Measurements from ENCODE around the gene TASP1. TPM values are rescaled to one million over a fixed set of nuclear protein-coding genes. Genes with fewer than 3 reads are reported as not detected.
"Not testable (repeated sequence)": the region's sequence is repeated elsewhere in the genome, so short reads cannot be mapped to it uniquely, and the experiment has no call there.

The TASP1 gene
- total RNA-seq, 1 donor from 2014 or later, result 14.3 TPM

DNA sequence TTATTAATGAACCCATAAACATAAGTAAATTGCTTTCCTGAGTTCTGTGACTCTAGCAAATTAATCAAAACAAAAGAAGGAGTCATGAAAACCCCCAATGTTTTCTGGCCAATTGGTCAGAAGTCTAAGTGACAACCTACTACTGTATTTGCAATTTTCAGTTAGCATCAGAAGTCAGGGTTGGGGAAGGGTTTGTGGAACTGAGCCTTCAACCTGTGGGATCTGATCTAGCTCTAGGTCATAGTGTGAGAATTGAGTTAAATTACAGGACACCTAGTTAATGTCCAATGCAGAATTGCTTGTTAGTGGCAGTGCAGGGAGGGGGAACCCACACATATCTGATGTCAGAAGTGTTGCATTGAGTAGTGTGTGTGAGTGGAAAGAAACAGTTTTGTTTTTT is 275.3 kb downstream of the TASP1 start:
- H3K27ac ChIP-seq, result no peak overlapping the region
- H3K36me3 ChIP-seq, result no peaks in the 10 kb centered on the region
- no peaks in the 10 kb centered on the region for H3K9me3 ChIP-seq
- H3K27me3 ChIP-seq (ENCODE audit: low read depth), result no peaks in the 10 kb centered on the region
- intact Hi-C loops (cut with DNase I), result no loop called here
- TF ChIP-seq, protein P1, sequence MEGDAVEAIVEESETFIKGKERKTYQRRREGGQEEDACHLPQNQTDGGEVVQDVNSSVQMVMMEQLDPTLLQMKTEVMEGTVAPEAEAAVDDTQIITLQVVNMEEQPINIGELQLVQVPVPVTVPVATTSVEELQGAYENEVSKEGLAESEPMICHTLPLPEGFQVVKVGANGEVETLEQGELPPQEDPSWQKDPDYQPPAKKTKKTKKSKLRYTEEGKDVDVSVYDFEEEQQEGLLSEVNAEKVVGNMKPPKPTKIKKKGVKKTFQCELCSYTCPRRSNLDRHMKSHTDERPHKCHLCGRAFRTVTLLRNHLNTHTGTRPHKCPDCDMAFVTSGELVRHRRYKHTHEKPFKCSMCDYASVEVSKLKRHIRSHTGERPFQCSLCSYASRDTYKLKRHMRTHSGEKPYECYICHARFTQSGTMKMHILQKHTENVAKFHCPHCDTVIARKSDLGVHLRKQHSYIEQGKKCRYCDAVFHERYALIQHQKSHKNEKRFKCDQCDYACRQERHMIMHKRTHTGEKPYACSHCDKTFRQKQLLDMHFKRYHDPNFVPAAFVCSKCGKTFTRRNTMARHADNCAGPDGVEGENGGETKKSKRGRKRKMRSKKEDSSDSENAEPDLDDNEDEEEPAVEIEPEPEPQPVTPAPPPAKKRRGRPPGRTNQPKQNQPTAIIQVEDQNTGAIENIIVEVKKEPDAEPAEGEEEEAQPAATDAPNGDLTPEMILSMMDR (IDR thresholded peaks at IDR 0.05), result no peak
- H3K4me3 ChIP-seq, result no peak overlapping the region
- DNase-seq (no peak), ATAC-seq (no peak)
- H3K4me1 ChIP-seq, result no peaks in the 10 kb centered on the region

DNA sequence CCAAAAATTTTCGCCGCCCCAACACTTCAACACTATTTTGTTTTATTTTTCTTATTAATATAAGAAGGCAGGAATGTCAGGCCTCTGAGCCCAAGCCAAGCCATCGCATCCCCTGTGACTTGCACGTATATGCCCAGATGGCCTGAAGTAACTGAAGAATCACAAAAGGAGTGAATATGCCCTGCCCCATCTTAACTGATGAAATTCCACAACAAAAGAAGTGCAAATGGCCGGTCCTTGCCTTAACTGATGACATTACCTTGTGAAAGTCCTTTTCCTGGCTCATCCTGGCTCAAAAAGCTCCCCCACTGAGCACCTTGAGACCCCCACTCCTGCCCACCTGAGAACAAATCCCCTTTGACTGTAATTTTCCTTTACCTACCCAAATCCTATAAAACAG is 276.6 kb downstream of the TASP1 start:
- H3K27me3 ChIP-seq (ENCODE audit: low read depth); H3K4me3 ChIP-seq; H3K36me3 ChIP-seq; H3K27ac ChIP-seq; H3K4me1 ChIP-seq; intact Hi-C loops (cut with DNase I); H3K9me3 ChIP-seq; DNase-seq; ATAC-seq: not testable (repeated sequence)

DNA sequence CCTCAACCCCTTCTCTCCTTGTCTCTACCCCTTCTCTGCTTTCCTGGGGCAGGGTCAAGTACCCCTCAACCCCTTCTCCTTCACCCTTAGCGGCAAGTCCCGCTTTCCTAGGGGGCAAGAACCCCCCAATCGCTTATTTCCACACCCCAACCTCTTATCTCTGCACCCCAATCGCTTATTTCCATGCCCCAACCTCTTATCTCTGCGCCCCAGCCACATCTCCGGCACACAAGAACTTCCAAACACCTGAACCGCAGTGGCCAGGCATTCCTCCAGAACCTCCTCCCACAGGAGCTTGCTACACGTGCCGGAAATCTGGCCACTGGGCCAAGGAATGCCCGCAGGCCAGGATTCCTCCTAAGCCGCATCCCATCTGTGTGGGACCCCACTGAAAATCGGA is 279.8 kb downstream of the TASP1 start:
- H3K27me3 ChIP-seq (ENCODE audit: low read depth); intact Hi-C loops (cut with DNase I); H3K4me1 ChIP-seq; H3K27ac ChIP-seq; H3K36me3 ChIP-seq; H3K9me3 ChIP-seq; H3K4me3 ChIP-seq; ATAC-seq; DNase-seq: not testable (repeated sequence)

DNA sequence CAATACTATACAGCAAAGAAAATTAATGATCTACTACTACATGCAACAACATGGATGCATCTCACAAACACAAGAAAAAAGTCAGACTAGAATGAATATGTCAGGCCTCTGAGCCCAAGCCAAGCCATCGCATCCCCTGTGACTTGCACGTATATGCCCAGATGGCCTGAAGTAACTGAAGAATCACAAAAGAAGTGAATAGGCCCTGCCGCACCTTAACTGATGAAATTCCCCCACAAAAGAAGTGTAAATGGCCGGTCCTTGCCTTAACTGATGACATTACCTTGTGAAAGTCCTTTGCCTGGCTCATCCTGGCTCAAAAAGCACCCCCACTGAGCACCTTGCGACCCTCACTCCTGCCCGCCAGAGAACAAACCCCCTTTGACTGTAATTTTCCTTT is 280.9 kb downstream of the TASP1 start:
- intact Hi-C loops (cut with DNase I), result not testable (repeated sequence)

DNA sequence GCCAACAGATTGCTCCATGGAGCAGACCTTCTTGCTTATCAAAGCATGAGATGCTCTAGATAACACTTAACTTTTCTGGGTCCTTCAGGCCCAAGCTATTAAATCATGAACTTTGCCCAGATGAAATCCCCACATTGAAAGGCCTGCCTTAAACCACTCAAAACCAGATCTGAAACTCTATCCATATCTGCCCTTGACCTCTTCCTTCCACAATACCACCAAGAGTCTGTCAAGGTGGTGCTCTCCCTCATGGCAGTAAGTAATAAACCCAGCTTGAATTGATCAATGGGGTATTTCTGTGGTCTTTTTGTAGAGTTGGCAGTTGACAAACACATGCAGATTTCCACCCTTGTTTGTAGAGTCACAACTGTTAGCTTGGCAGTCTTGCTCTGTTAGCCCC is 282.1 kb downstream of the TASP1 start:
- ATAC-seq (no peak), DNase-seq (no peak)
- intact Hi-C loops (cut with DNase I), result no loop called here
- H3K36me3 ChIP-seq, result no peaks in the 10 kb centered on the region
- H3K27me3 ChIP-seq (ENCODE audit: low read depth), result no peaks in the 10 kb centered on the region
- TF ChIP-seq, protein P1 (IDR thresholded peaks at IDR 0.05), result no peak
- no peaks in the 10 kb centered on the region for H3K4me1 ChIP-seq
- no peak overlapping the region for H3K27ac ChIP-seq
- no peak overlapping the region for H3K4me3 ChIP-seq
- H3K9me3 ChIP-seq, result no peaks in the 10 kb centered on the region

More for the DNA sequence above, 280.9 kb downstream of the TASP1 start:
- H3K4me3 ChIP-seq; H3K9me3 ChIP-seq; H3K4me1 ChIP-seq; H3K36me3 ChIP-seq; H3K27me3 ChIP-seq (ENCODE audit: low read depth); DNase-seq; H3K27ac ChIP-seq; ATAC-seq: not testable (repeated sequence)

DNA sequence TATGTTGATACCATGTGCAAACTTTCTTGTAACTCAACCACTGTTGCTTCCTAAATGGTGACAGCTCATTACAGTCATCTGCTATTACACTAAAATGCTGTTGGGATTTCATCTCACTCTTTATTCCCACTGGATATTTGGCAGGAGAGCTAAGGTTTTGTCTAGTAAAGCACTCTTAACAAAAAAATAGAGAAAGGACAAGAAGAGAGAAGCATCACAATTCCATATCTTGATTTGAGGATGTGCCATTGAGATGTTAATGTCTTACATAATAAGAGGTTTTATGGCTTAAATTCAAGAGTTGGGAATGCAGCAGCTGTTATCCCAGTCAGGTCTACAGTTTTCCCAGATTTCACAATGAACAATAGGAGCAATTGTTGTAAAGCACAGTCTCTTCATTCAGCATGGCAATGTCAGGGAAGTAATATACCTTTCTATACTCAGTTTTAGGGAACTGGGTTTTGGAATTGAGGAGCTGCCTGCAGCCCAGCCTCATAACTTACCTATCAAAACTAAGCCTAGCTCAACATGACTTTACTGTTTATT is 282.7 kb downstream of the TASP1 start:
- no peak overlapping the region for H3K4me3 ChIP-seq
- H3K27ac ChIP-seq, result no peak overlapping the region
- intact Hi-C loops (cut with DNase I), result no loop called here
- H3K27me3 ChIP-seq (ENCODE audit: low read depth), result no peaks in the 10 kb centered on the region
- no peaks in the 10 kb centered on the region for H3K4me1 ChIP-seq
- ATAC-seq, result no peak
- no peaks in the 10 kb centered on the region for H3K9me3 ChIP-seq
- TF ChIP-seq, protein P1 (IDR thresholded peaks at IDR 0.05), result no peak
- DNase-seq, result no peak
- no peaks in the 10 kb centered on the region for H3K36me3 ChIP-seq

DNA sequence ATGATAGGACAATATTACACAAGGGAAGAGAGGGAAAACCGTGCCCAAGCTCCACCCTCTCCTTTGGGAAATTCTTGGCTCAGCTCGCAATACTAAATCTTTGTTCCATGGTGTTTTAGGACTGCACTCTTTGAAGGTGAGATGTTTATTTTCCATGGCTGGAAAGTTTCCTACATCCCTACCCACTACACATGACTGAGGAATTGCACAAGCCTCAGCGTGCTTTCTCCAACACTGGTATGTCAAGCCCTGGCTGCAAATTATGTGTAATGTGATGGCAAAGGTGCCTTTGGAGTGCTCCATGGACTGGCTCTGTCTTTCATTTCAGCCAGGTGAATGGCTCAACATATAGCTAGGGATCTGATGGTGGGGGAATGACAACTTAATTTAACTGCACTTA is 283.3 kb downstream of the TASP1 start:
- ATAC-seq (peak; percentile 64 to 87), DNase-seq (no peak)
- intact Hi-C loops (cut with DNase I), result no loop called here
- H3K9me3 ChIP-seq, result no peaks in the 10 kb centered on the region
- no peak overlapping the region for H3K4me3 ChIP-seq
- no peak overlapping the region for H3K27ac ChIP-seq
- TF ChIP-seq, protein P1 (IDR thresholded peaks at IDR 0.05), result no peak
- no peaks in the 10 kb centered on the region for H3K4me1 ChIP-seq
- no peaks in the 10 kb centered on the region for H3K36me3 ChIP-seq
- no peaks in the 10 kb centered on the region for H3K27me3 ChIP-seq (ENCODE audit: low read depth)

Measured in lower lobe of right lung (tissue), 2 donors.